ENCODE data around the gene DNAH11.

Gene DNAH11

DNA sequence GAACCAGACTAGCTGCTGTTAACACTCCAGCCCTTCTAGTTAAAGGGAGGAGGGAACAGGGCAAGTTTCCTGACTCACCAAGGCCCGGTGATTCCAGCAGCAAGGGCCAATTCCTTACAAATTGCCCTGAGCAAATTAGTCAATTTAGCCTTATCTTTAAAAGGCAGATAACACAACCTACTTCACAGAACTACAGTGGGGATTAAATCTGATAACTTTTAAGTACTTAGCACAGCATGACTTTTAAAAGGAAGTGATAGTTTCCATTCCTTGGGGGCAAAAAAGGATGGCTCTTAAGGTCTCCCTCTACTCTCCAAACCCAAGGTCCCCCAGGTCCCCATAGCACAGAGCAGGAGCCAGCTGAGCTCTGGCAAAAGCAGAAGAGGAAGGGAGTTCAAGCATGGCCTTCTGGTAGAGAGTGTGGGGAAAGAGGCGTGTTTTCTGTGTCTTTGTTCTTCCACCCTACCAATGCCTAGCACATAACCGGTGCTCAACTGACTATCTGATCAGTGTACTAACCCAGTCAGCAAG is 398.8 kb downstream of the DNAH11 start:
- no peak for DNase-seq

- peak; percentile 29 for DNase-seq
Observed at GRCh38 chr7:21942955-21943354, 400.1 kb downstream of the DNAH11 start.

DNA sequence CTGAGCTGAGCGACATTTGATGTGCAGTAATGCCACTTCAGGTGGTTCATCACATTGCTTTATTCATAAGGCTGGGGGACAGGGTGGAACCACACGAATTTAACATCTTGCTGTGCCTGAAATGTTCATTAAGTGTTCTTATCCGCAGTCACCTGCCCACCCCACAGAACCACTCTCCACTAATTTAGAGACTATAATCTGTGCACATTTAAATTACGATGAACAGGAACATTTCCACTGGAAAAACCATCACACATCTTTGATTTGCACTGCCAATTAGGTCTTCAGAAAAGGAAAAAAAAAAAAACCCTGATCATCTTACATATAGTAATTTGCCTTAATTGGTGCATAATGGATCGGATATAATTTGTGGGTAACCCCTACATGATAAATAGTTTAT is 400.6 kb downstream of the DNAH11 start:
- no peak for DNase-seq

- DNase-seq = peak; percentile 38
Observed at GRCh38 chr7:21944616-21945453, 402.0 kb downstream of the DNAH11 start.

DNA sequence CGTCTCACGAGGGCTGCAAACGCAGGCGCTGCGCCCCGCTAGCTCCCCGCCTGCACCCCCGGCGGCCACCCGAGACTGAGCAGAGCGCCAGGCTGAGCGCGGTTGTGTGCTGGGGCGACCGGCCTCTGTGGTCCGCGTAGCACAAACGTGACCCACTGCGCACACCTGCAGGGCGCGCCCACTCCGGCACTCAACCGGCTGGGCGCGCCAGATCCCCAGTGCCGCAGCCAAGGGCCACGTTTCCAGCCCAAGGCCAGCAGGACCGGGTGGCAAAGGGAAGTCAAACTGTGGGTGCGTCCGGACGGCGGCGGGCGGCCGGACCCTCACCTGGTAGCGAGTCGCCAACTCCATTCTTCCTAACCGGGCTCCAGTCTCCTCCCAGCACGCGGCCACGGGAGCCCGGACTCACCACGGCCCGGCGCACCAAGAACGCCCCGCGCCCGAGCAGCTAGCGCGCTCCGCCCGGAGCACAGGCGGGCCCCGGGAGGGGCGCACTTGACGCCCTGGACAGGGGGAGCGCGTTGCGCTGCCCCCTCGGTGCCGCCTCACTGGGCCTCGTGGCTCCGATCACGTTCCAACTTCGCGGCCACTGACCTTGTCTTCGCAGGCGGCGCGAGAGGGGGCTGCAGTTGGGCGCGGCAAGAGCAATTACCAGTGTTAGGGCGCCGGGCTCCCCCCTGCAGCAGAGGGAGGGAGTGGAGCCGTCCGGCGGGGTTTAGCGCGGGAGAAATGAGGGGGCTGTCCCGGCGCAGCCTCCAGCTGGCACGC is 402.8 kb downstream of the DNAH11 start, which contains the start of gene CDCA7L:
CDCA7L (minus strand) TSS at position 446 of the 768 bp plus-strand sequence; CDS start at position 351, 95 bp downstream.
- peak; percentile 90 for DNase-seq

DNA sequence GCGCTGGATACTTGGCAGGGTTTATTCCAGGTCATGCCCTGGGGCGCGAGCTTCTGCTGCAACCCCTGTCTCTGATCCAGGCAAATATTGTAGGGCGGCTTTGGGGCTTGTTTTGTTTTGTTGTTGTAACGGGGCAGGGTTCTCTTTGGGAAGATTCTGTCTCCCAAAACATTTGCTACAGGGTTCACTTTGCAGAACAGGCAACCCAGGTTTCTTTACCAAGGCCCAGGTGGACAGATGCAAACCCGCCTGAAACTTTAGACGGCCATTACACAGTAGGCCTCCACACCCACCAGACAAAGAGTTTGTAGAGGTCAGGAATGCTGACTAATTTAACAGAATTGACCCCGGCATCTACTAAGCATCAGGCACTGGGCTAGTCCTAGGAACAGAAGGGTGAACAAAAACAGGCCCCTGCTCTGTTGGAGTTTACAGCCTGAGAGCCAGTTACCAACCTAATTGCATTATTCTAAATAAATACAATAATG is 403.4 kb downstream of the DNAH11 start:
- no peak for DNase-seq

GRCh38 chr7:21947056-21947455 is 404.2 kb downstream of the DNAH11 start:
- no peak for DNase-seq

GRCh38 chr7:21947946-21948345 is 405.1 kb downstream of the DNAH11 start:
- no peak for DNase-seq

DNA sequence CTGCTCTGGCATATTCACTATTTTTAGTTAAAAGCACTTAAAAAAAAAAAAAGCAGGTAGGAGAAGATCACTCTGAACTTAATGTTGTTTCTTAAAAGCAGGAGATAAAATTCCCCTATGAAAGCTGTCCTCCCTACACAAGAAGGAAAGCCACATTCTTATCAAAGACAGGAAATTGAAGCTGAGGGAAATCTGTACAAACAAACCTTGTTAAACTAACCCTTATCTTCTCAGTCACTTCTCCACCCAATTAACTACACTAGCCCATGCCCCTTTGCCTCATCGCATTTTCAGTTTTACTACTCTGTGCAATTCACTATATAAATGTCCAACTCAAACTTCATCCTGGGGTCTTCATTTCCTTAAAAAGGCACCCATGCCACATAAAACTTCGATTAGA is 405.5 kb downstream of the DNAH11 start:
- no peak for DNase-seq

DNA sequence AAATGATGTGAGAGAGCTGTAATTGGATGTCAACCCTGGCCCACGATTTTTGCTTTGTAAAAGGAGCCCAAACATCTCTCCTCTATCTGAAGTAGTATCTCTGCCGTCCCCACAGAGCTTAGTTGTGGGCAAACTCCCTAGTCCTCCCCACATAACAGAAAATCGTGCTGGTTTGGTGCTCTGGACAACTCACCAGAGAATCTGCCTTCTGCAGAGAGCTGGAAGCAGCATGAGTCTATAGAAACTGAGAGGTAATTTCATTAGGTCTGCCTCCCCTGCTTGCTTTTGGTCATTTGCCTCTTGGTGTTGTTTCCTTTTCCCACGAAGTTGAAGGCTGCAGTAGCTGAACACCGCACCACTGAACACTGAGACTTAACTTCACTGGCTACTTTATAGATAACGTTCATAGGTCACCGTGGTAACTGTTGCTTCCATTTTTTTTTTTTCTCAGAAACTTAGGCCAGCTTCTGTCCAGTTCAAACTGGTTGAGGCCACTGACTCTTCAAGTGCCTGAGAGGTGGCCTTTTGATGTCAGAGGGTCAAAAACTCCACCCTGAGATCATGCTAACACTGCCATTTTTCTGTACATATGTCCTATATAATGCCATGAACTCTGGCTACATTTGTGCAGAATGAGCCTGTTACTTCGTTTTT is 406.2 kb downstream of the DNAH11 start:
- no peak for DNase-seq

Data from NCI-H2227 treated with DMSO at 0.1 percent for 48 hours (cell line).